HEK293T (cell line): ENCODE measurements around the gene EXPH5.
"Not testable (repeated sequence)": the region's sequence is repeated elsewhere in the genome, so short reads cannot be mapped to it uniquely, and the experiment has no call there.

Experiments
- ARNT ChIP-seq: fragments of 450-650 bp; IDR thresholded peaks from 2 replicates; pipeline ENCODE4 v1.6.1; 2017; ENCODE audit warnings: mild to moderate bottlenecking
- BHLHE40 ChIP-seq: fragments of 450-650 bp; IDR thresholded peaks from 2 replicates; pipeline ENCODE4 v1.6.1; 2016; ENCODE audit warnings: mild to moderate bottlenecking, moderate library complexity, borderline replicate concordance
- CTBP1 ChIP-seq: fragments of 450-650 bp; IDR thresholded peaks from 2 replicates; pipeline ENCODE4 v1.6.1; 2016; ENCODE audit warnings: borderline replicate concordance
- ELF4 ChIP-seq: fragments of 450-650 bp; IDR thresholded peaks from 2 replicates; pipeline ENCODE4 v1.6.1; 2017; ENCODE audit warnings: antibody characterized with exemption
- FOXA1 ChIP-seq: fragments of 450-650 bp; IDR thresholded peaks from 2 replicates; pipeline ENCODE4 v1.6.1; 2016; ENCODE audit warnings: mild to moderate bottlenecking
- FOXM1 ChIP-seq: fragments of 450-650 bp; IDR thresholded peaks from 2 replicates; pipeline ENCODE4 v1.6.1; 2017; ENCODE audit warnings: mild to moderate bottlenecking, borderline replicate concordance
- HDGF ChIP-seq: fragments of 450-650 bp; IDR thresholded peaks from 2 replicates; pipeline ENCODE4 v1.6.1; 2017; ENCODE audit warnings: antibody characterized with exemption, borderline replicate concordance
- LEF1 ChIP-seq: fragments of 450-650 bp; IDR thresholded peaks from 2 replicates; pipeline ENCODE4 v1.6.1; 2017; ENCODE audit warnings: mild to moderate bottlenecking, borderline replicate concordance
- NFRKB ChIP-seq: fragments of 450-650 bp; IDR thresholded peaks from 2 replicates; pipeline ENCODE4 v1.6.1; 2016; ENCODE audit warnings: mild to moderate bottlenecking, moderate library complexity
- PKNOX1 ChIP-seq: fragments of 450-650 bp; IDR thresholded peaks from 2 replicates; pipeline ENCODE4 v1.6.1; 2016
- SP1 ChIP-seq: fragments of 450-650 bp; IDR thresholded peaks from 2 replicates; pipeline ENCODE4 v1.6.1; 2017
- SUZ12 ChIP-seq: fragments of 450-650 bp; IDR thresholded peaks from 2 replicates; pipeline ENCODE4 v1.6.1; 2016; ENCODE audit warnings: mild to moderate bottlenecking
- TARDBP ChIP-seq: fragments of 450-650 bp; IDR thresholded peaks from 2 replicates; pipeline ENCODE4 v1.6.1; 2016
- ZNF384 ChIP-seq: fragments of 450-650 bp; IDR thresholded peaks from 2 replicates; pipeline ENCODE4 v1.6.1; 2016

DNA sequence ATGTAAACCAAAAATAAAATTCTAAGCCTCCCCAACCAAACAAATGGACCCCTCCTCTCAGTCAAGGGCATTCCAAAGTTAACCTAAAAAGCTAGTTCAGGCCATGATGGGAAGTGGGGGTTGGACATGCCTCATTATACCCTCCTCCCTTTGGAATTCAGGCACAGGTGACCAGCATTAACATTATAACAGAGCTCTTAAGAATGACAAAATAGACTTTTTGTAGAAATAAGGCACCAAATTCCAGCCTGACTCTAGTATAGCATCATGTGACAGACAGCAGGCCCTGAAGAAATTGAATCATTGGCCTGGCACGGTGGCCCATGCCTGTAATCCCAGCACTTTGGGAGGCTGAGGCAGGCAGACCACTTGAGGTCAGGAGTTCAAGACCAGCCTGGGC is 48.2 kb upstream of the EXPH5 start:
- TF ChIP-seq ELF4, TARDBP, BHLHE40, CTBP1, ARNT, SUZ12, SP1, HDGF, FOXA1, PKNOX1, ZNF384, FOXM1, NFRKB, LEF1: not testable (repeated sequence)
